ENCODE data around the gene ZBTB21. TPM values are rescaled to one million over a fixed set of nuclear protein-coding genes. Genes with fewer than 3 reads are reported as not detected.
A peak's percentile ranks its signal among the peaks of the same experiment; 100 is the strongest.

Gene ZBTB21
- total and polyA plus RNA-seq, 2 of the 8 experiments (the other 6 are each of a cell fraction or from before 2014, with no cell fraction given), result 3.9 to 17.8 TPM

DNA sequence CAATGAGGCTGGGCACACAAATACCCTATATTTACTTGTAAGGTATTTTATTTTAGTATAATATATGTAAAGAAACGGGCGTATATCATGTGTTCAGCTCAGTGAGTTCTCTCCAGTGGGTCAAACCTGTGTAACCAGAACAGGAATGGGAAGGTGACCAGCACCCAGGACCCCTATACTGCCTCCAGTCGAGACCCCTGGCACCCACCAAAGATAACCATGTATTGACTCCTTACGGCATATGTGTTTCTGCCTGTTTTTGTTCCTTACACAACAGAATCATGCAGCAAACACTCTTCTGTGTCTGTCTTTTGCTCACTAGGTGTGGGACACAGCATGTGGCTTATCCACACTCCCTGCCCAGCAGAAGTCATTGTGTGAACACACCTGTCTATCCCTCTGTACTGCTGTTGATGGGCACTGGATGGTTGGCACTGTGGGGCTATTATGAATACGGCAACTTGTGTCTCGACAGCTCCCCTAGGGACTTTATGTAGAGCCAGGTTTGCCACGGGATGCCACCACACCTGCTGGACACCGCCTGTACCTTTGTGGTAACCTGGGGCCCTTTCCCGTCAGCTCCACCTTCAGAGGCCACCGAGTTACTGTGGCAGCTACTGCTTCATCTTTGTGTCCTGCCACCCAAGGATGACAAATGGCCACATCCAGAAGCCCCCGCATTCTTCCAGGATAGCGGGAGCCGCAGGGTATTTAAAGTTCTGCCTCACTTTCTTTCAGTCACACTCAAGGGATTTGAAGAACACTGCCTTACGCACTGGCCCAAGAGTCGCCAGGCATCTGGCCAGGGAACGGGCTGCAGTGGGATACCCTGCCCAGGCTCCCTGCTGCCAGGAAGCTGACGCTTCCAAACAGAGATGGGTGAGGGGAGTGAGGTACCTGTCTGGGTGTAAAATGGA lies 32.9 kb downstream of the ZBTB21 start:
- FAIRE-seq, result no peak

More for the DNA sequence above, 32.9 kb downstream of the ZBTB21 start:
- Histone ChIP-seq H2BK5ac (ENCODE audit: low read depth, low read length) (no peak overlapping the region), H3K79me1 (ENCODE audit: low read depth, low read length) (no peaks in the 10 kb centered on the region), H2BK15ac (ENCODE audit: low read length) (no peak overlapping the region), H2BK120ac (replicated peaks; ENCODE audit: low read depth, low read length) (no peak overlapping the region), H3K23me2 (ENCODE audit: low read depth, low read length) (no peaks in the 10 kb centered on the region), H3K27ac (ENCODE audit: low read depth, low read length) (no peak overlapping the region), H3K56ac (replicated peaks; ENCODE audit: insufficient read length, low read depth, low read length) (no peak overlapping the region), H3K14ac (ENCODE audit: insufficient read length) (no peak overlapping the region), H2AK5ac (ENCODE audit: low read depth, low read length) (no peak overlapping the region), H2BK12ac (ENCODE audit: low read depth, low read length) (no peak overlapping the region; the same call in 1 of the 2 replicates), H3K4ac (replicated peaks; ENCODE audit: insufficient read length, low read depth, low read length) (no peak overlapping the region), H3K27me3 (replicated peaks in 1 of 4; ENCODE audit: control insufficient read depth in 3 of 4, extremely low read depth in 1 of 4, insufficient read depth in 3 of 4, low read length in 3 of 4) (no peaks in the 10 kb centered on the region), H3K4me2 (ENCODE audit: insufficient read depth in 1 of 2, low read depth in 2 of 2, low read length in 2 of 2) (no peak overlapping the region), H3K23ac (ENCODE audit: insufficient read length) (no peak overlapping the region), H3K4me3 (ENCODE audit: extremely low read depth in 1 of 4, insufficient read depth in 2 of 4, low read depth in 3 of 4, low read length in 4 of 4) (no peak overlapping the region), H3K36me3 (ENCODE audit: control insufficient read depth in 2 of 4, insufficient read depth in 4 of 4, low read length in 3 of 4) (no peaks in the 10 kb centered on the region), H3K4me1 (replicated peaks in 1 of 4; ENCODE audit: control insufficient read depth in 3 of 4, insufficient read depth in 4 of 4, low read length in 3 of 4) (no peaks in the 10 kb centered on the region; a peak in 1 of 7 replicates), H4K5ac (ENCODE audit: insufficient read length, low read depth, low read length) (no peak overlapping the region), H2BK20ac (ENCODE audit: low read length) (no peak overlapping the region), H2AFZ (ENCODE audit: low read length) (no peak overlapping the region), H4K20me1 (replicated peaks in 1 of 2; ENCODE audit: control insufficient read depth in 1 of 2, insufficient read depth in 2 of 2, low read length in 2 of 2) (no peaks in the 10 kb centered on the region), H4K91ac (replicated peaks; ENCODE audit: insufficient read length, low read length) (no peak overlapping the region), H3K79me2 (ENCODE audit: control insufficient read depth in 1 of 2, insufficient read depth in 2 of 2, low read length in 2 of 2) (no peaks in the 10 kb centered on the region), H3K9ac (replicated peaks in 1 of 4; ENCODE audit: extremely low read depth in 1 of 4, low read depth in 3 of 4, low read length in 3 of 4) (no peak overlapping the region), H3K9me3 (ENCODE audit: insufficient read depth in 2 of 2, low read depth in 1 of 2, low read length in 1 of 2) (peaks cover 0 to 7% of the 10 kb centered on the region in 2 experiments; a peak in 2 of 4 replicates), H4K8ac (ENCODE audit: extremely low read depth, insufficient read depth, low read length) (no peak overlapping the region), H3K18ac (ENCODE audit: extremely low read depth, low read length) (no peak overlapping the region)
- WGBS, 2 experiments (ENCODE audit: extremely low coverage in 1 of 2, insufficient coverage in 1 of 2, insufficient read length in 1 of 2, insufficient replicate concordance in 2 of 2, low coverage in 1 of 2, low lambda C conversion rate in 2 of 2, missing lambda C conversion rate in 1 of 2), result 91% methylated on average over 17 of the region's 17 CpGs; no CpG with 5 or more reads in 1 of the 2 experiments
- CTCF ChIA-PET (ENCODE audit: partially characterized antibody), result interaction anchor here (1.2 kb wide), 1 partner anchor 365 kb away, joined by 3 read pairs; no protein-coding TSS in a partner anchor
- TF ChIP-seq POU5F1 (IDR thresholded peaks at IDR 0.05; ENCODE audit: low read depth, low read length), result no peak
- POLR2A ChIA-PET (ENCODE audit: partially characterized antibody), result interaction anchor here (1.2 kb wide), 1 partner anchor 31 kb away, joined by 3 read pairs; no protein-coding TSS in a partner anchor
- peak in 1 of 2 experiments; percentile 35 for DNase-seq (ENCODE audit: low read depth in 1 of 2, low spot score in 2 of 2)
